ENCODE results near the gene RAB11FIP4.

DNA sequence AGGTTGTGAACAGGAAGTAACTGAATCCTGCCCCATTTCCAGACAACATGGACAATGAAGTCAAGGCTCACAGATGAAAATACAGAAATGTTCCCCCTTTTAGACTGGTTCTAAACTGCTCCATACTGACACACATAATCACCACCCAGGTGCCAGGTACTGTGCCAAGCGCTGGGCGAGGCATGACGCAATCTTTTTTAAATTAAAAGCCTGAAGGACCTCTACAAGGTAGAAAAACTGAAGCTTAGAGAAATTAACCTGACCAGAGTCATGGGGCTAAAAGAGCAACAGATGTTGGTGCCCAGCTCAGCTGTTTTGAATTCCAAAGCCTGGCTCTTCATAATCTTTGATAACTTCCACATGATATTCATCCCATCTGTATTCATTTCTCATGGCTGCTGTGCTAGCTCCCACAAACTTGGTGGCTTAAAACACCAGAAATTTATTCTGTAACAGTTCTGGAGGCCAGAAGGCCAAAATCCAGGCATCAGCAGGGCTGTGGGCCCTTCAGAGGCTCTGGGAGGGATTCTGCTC lies 4.9 kb upstream of the RAB11FIP4 start:
- TF ChIP-seq, protein P1, sequence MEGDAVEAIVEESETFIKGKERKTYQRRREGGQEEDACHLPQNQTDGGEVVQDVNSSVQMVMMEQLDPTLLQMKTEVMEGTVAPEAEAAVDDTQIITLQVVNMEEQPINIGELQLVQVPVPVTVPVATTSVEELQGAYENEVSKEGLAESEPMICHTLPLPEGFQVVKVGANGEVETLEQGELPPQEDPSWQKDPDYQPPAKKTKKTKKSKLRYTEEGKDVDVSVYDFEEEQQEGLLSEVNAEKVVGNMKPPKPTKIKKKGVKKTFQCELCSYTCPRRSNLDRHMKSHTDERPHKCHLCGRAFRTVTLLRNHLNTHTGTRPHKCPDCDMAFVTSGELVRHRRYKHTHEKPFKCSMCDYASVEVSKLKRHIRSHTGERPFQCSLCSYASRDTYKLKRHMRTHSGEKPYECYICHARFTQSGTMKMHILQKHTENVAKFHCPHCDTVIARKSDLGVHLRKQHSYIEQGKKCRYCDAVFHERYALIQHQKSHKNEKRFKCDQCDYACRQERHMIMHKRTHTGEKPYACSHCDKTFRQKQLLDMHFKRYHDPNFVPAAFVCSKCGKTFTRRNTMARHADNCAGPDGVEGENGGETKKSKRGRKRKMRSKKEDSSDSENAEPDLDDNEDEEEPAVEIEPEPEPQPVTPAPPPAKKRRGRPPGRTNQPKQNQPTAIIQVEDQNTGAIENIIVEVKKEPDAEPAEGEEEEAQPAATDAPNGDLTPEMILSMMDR (IDR thresholded peaks at IDR 0.05; ENCODE audit: low read depth, low read length): no peak
- TF ChIP-seq MYC (IDR thresholded peaks at IDR 0.05; ENCODE audit: low read depth, low read length): no peak

Measured in NB4 (cell line).